Prostate gland (tissue), 2 donors: ENCODE results near the gene RBM47.

ENCODE experiments used
- CTCF ChIP-seq, 4 experiments: fragments of 200-600 bp in 2 of 4; fragments of 450-650 bp in 2 of 4; sonication (generic) in 2 of 4; IDR thresholded peaks; 1 replicate in 3 of 4; 2 replicates in 1 of 4; pipeline ENCODE4 v1.5.1; 2016 to 2019; ENCODE audit warnings: antibody characterized with exemption in 4 of 4, mild to moderate bottlenecking in 2 of 4, moderate library complexity in 2 of 4
- POLR2A ChIP-seq: fragments of 450-650 bp; IDR thresholded peaks from one replicate; pipeline ENCODE4 v1.6.1; 2016; ENCODE audit warnings: antibody characterized with exemption, mild to moderate bottlenecking
- POLR2AphosphoS5 ChIP-seq: sonication (generic); formaldehyde crosslinking; IDR thresholded peaks from one replicate; pipeline ENCODE4 v1.6.1; 2017; ENCODE audit warnings: antibody characterized with exemption

DNA sequence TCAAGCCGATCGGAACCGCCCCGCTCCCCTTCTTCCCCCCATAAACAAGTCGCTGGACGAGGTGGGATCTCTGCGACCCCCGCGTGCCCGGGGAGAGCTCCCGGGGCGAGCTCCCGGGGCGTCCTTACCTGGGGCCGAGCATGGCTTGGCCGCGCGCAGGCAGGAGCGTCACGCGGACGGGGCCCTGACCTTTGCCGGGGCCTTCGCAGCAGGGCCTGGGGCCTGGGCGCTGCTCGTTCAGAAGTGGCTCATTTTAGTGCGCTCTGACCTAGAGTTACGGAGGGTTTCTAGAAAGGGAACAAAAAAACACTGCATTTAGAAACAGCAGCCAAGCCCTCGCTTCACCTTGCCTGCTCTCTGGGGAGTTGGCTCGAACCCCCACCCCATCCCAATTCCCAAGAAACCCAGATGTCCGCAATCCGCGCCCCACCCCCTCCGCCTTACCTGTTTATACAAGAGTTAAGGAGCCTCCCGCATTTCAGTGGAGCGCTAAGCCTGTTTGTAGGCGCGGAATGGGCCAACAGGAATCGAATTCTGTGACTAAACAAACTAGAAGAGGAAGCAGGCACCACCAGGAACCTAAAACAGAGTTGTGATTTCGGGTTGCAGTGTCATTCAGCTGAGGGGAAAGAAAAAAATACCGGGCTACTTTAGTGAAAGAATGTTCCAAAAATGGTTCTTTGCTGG lies 814 bp upstream of the RBM47 start:
- no peak for TF ChIP-seq POLR2A
- no peak for TF ChIP-seq CTCF (IDR thresholded peaks at IDR 0.05)
- peak; percentile 61 for TF ChIP-seq POLR2AphosphoS5
